ENCODE measurements around the gene TGM4. TPM values are rescaled to one million over a fixed set of nuclear protein-coding genes. Genes with fewer than 3 reads are reported as not detected.

TGM4 gene
- total and polyA plus RNA-seq, 9 of the 15 experiments (the other 6 are each of a cell fraction or from before 2014, with no cell fraction given): not detected

DNA sequence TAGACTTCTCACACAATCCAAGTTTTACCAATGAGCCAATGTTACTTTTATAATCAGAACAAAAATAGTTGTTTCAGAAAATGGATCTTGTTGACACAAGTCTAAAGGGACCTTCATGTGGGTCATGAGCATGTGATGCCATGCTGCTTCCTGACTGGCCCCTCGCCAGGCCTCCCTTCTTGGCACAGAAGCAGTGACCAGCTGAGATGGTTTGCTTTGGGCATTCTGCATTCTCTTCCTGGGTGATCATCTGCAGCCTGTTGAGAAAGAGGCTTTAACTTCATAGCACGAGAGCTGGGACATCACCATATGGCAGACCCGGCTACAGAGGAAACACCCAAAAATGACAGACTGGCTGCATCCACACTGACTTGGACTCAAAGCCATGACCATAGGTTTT, 45.7 kb downstream of the TGM4 start:
- Histone ChIP-seq H3K4me3 (no peak overlapping the region), H3K9ac (ENCODE audit: insufficient read depth in 1 of 2, low read depth in 2 of 2, low read length in 2 of 2) (no peak overlapping the region), H3K4me2 (ENCODE audit: insufficient read depth, low read length) (no peak overlapping the region), H3K27me3 (ENCODE audit: control insufficient read depth in 2 of 2, insufficient read depth in 2 of 2, low read length in 2 of 2) (no peaks in the 10 kb centered on the region), H3K36me3 (ENCODE audit: control insufficient read depth, insufficient read depth, low read length) (peaks cover 20% of the 10 kb centered on the region; the same call in 2 of the 3 replicates), H3K9me1 (ENCODE audit: control insufficient read depth, insufficient read depth, low read length) (no peaks in the 10 kb centered on the region), H3K4me1 (replicated peaks in 1 of 2; ENCODE audit: control insufficient read depth in 2 of 2, insufficient read depth in 2 of 2, low read length in 2 of 2) (peaks cover 0 to 7% of the 10 kb centered on the region in 2 experiments; a peak in 2 of 5 replicates), H3K27ac (ENCODE audit: extremely low read depth, low read depth, low read length) (no peak overlapping the region), H4K20me1 (replicated peaks; ENCODE audit: control insufficient read depth, insufficient read depth, low read length) (no peaks in the 10 kb centered on the region), H3K79me2 (ENCODE audit: control insufficient read depth, insufficient read depth, low read length) (no peaks in the 10 kb centered on the region), H3K9me3 (replicated peaks; ENCODE audit: control insufficient read depth, insufficient read depth, low read depth, low read length) (no peaks in the 10 kb centered on the region), H2AFZ (ENCODE audit: low read depth, low read length) (no peak overlapping the region)
- DNase-seq (ENCODE audit: extremely low read depth in 1 of 4, low spot score in 3 of 4) (no peak), ATAC-seq (no peak), FAIRE-seq (no peak)
- in situ Hi-C loops (cut with MboI) (no loop called here), intact Hi-C loops (cut with micrococcal nuclease) (no loop called here)
- WGBS (ENCODE audit: insufficient coverage, low coverage, missing lambda C conversion rate): 89% methylated on average over 3 of the region's 3 CpGs
- no TSS peak for BruUV-seq (replicated peaks)
- POLR2A ChIA-PET: no interaction called here
- CTCF ChIA-PET (ENCODE audit: low intra/inter-chr PET ratio): no interaction called here
- no peak for TF ChIP-seq SUPT5H (IDR thresholded peaks at IDR 0.05)
- TF ChIP-seq, protein P1, sequence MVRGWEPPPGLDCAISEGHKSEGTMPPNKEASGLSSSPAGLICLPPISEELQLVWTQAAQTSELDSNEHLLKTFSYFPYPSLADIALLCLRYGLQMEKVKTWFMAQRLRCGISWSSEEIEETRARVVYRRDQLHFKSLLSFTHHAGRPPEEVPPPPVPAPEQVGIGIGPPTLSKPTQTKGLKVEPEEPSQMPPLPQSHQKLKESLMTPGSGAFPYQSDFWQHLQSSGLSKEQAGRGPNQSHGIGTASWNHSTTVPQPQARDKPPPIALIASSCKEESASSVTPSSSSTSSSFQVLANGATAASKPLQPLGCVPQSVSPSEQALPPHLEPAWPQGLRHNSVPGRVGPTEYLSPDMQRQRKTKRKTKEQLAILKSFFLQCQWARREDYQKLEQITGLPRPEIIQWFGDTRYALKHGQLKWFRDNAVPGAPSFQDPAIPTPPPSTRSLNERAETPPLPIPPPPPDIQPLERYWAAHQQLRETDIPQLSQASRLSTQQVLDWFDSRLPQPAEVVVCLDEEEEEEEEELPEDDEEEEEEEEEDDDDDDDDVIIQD (CRISPR knock-in tag; IDR thresholded peaks at IDR 0.05): no peak
- TF ChIP-seq ZNF224 (CRISPR knock-in tag; IDR thresholded peaks at IDR 0.05): no peak
- TF ChIP-seq, protein P2, sequence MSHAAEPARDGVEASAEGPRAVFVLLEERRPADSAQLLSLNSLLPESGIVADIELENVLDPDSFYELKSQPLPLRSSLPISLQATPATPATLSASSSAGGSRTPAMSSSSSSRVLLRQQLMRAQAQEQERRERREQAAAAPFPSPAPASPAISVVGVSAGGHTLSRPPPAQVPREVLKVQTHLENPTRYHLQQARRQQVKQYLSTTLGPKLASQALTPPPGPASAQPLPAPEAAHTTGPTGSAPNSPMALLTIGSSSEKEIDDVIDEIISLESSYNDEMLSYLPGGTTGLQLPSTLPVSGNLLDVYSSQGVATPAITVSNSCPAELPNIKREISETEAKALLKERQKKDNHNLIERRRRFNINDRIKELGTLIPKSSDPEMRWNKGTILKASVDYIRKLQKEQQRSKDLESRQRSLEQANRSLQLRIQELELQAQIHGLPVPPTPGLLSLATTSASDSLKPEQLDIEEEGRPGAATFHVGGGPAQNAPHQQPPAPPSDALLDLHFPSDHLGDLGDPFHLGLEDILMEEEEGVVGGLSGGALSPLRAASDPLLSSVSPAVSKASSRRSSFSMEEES (CRISPR knock-in tag; IDR thresholded peaks at IDR 0.05): no peak
- no peak for TF ChIP-seq JUN (IDR thresholded peaks at IDR 0.05; ENCODE audit: borderline replicate concordance, low read depth, low read length)
- no peak for TF ChIP-seq JUN (CRISPR knock-in tag; IDR thresholded peaks at IDR 0.05; ENCODE audit: borderline replicate concordance)
- no peak for TF ChIP-seq ILF3 (IDR thresholded peaks at IDR 0.05; ENCODE audit: borderline replicate concordance)
- TF ChIP-seq EGR1 (conservative IDR thresholded peaks at IDR 0.05): no peak
- TF ChIP-seq SRSF7 (optimal IDR thresholded peaks at IDR 0.05; ENCODE audit: low read depth, low read length): no peak
- TF ChIP-seq RUNX1 (IDR thresholded peaks at IDR 0.05; ENCODE audit: low read depth): no peak
- TF ChIP-seq NFE2L1 (tag; IDR thresholded peaks at IDR 0.05; ENCODE audit: borderline replicate concordance, low read depth): no peak
